ENCODE results near the gene SLC24A3. TPM values are rescaled to one million over a fixed set of nuclear protein-coding genes. Genes with fewer than 3 reads are reported as not detected.

SLC24A3 gene
- total RNA-seq, 1 experiment from 2014 or later: 46.0 TPM

- POLR2A ChIA-PET (ENCODE audit: low non-redundant PET): no interaction called here
- TF ChIP-seq EZH2 (IDR thresholded peaks at IDR 0.05; ENCODE audit: borderline replicate concordance, low read depth, low read length, poor library complexity, severe bottlenecking): no peak
- no peak for TF ChIP-seq CTCF (conservative IDR thresholded peaks at IDR 0.05; ENCODE audit: low read depth, low read length)
- peaks cover 31% of the 10 kb centered on the region for H3K4me1 ChIP-seq (ENCODE audit: insufficient read depth, low read length, poor library complexity, severe bottlenecking)
These were observed 218.3 kb downstream of the SLC24A3 start for GRCh38 chr20:19430641-19431315.

GRCh38 chr20:19431316-19431700 lies 218.9 kb downstream of the SLC24A3 start:
- POLR2A ChIA-PET (ENCODE audit: low non-redundant PET): no interaction called here
- no peak overlapping the region for H3K27ac ChIP-seq (ENCODE audit: low read depth, low read length, poor library complexity, severe bottlenecking)
- H3K9me3 ChIP-seq (ENCODE audit: low read depth, low read length, poor library complexity, severe bottlenecking): no peaks in the 10 kb centered on the region
- H3K36me3 ChIP-seq (ENCODE audit: insufficient read depth, low read length, poor library complexity, severe bottlenecking): no peaks in the 10 kb centered on the region
- peaks cover 31% of the 10 kb centered on the region for H3K4me1 ChIP-seq (ENCODE audit: insufficient read depth, low read length, poor library complexity, severe bottlenecking)
- H3K4me3 ChIP-seq (ENCODE audit: low read depth, low read length, poor library complexity, severe bottlenecking): no peak overlapping the region
- no peak for TF ChIP-seq CTCF (conservative IDR thresholded peaks at IDR 0.05; ENCODE audit: low read depth, low read length)
- no peak for DNase-seq (ENCODE audit: low spot score)
- no TSS peak for BruUV-seq (replicated peaks)
- CTCF ChIA-PET: no interaction called here
- H3K27me3 ChIP-seq (replicated peaks; ENCODE audit: insufficient read depth, low read depth, low read length, poor library complexity): no peaks in the 10 kb centered on the region
- intact Hi-C loops (cut with micrococcal nuclease; ENCODE audit: unreplicated experiment): no loop called here

More at GRCh38 chr20:19430641-19431315, 218.3 kb downstream of the SLC24A3 start:
- no peaks in the 10 kb centered on the region for H3K9me3 ChIP-seq (ENCODE audit: low read depth, low read length, poor library complexity, severe bottlenecking)
- CTCF ChIA-PET: interaction anchor here (0.6 kb wide), 1 partner anchor 108 kb away, joined by 4 read pairs; no protein-coding TSS in a partner anchor
- intact Hi-C loops (cut with micrococcal nuclease; ENCODE audit: unreplicated experiment): no loop called here
- BruUV-seq (replicated peaks): no TSS peak
- no peaks in the 10 kb centered on the region for H3K36me3 ChIP-seq (ENCODE audit: insufficient read depth, low read length, poor library complexity, severe bottlenecking)
- no peak overlapping the region for H3K4me3 ChIP-seq (ENCODE audit: low read depth, low read length, poor library complexity, severe bottlenecking)
- H3K27me3 ChIP-seq (replicated peaks; ENCODE audit: insufficient read depth, low read depth, low read length, poor library complexity): no peaks in the 10 kb centered on the region
- H3K27ac ChIP-seq (ENCODE audit: low read depth, low read length, poor library complexity, severe bottlenecking): no peak overlapping the region
- no peak for DNase-seq (ENCODE audit: low spot score)

GRCh38 chr20:19431906-19432305 lies 219.5 kb downstream of the SLC24A3 start:
- CTCF ChIA-PET: no interaction called here
- POLR2A ChIA-PET (ENCODE audit: low non-redundant PET): no interaction called here
- Histone ChIP-seq H3K4me1 (ENCODE audit: insufficient read depth, low read length, poor library complexity, severe bottlenecking) (peaks cover 31% of the 10 kb centered on the region), H3K4me3 (ENCODE audit: low read depth, low read length, poor library complexity, severe bottlenecking) (no peak overlapping the region), H3K27ac (ENCODE audit: low read depth, low read length, poor library complexity, severe bottlenecking) (no peak overlapping the region), H3K9me3 (ENCODE audit: low read depth, low read length, poor library complexity, severe bottlenecking) (no peaks in the 10 kb centered on the region), H3K36me3 (ENCODE audit: insufficient read depth, low read length, poor library complexity, severe bottlenecking) (no peaks in the 10 kb centered on the region), H3K27me3 (replicated peaks; ENCODE audit: insufficient read depth, low read depth, low read length, poor library complexity) (no peaks in the 10 kb centered on the region)
- no TSS peak for BruUV-seq (replicated peaks)
- no peak for DNase-seq (ENCODE audit: low spot score)
- TF ChIP-seq CTCF (conservative IDR thresholded peaks at IDR 0.05; ENCODE audit: low read depth, low read length) (no peak), EZH2 (IDR thresholded peaks at IDR 0.05; ENCODE audit: borderline replicate concordance, low read depth, low read length, poor library complexity, severe bottlenecking) (no peak)
- intact Hi-C loops (cut with micrococcal nuclease; ENCODE audit: unreplicated experiment): no loop called here
